ENCODE measurements around the gene EPC1. TPM values are rescaled to one million over a fixed set of nuclear protein-coding genes. Genes with fewer than 3 reads are reported as not detected.
"Not testable (repeated sequence)": the region's sequence is repeated elsewhere in the genome, so short reads cannot be mapped to it uniquely, and the experiment has no call there.

EPC1 gene
- total RNA-seq, 1 donor from 2014 or later, result 99.4 TPM

DNA sequence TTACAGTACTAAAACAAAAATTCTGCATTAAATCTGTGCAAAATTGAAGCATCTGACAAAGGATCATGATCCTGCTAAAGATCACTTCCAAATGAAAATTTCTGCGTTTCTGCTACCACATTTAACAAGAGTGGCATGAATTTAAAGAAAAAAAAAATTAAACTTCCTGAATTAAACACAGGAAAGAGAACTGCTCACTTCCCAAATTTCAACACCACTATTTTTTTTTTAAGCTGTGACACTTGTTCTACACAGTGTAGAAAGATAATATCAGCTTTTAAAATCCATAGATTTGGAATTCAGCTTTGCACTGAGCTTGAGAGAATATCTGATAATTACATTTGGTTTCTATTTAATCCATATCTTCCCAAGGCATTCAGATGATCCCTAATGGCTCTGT, 73.6 kb downstream of the EPC1 start:
- DNase-seq, result no peak

GRCh38 chr10:32271617-32272016, 75.3 kb downstream of the EPC1 start:
- no peak for DNase-seq

GRCh38 chr10:32269343-32270100, 77.4 kb downstream of the EPC1 start:
- no peak for DNase-seq

DNA sequence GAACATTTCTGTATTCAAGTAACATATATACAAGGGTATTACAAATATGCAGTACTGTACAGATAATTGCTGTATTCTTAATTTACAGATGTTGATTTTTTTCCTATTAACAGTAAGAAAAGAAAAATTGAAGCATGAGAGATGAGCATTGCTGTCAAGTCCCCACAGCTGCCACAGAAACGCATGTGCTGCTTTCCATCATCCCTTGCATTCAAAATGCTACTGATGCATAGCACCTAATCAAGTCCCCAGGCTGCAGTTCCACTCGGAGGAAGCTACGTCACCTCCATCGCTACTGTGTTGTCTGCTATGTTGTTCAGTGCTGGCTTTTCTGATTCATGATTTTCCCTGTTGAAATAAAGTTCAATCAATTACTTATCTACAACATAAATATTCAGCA, 78.2 kb downstream of the EPC1 start:
- DNase-seq, result no peak

DNA sequence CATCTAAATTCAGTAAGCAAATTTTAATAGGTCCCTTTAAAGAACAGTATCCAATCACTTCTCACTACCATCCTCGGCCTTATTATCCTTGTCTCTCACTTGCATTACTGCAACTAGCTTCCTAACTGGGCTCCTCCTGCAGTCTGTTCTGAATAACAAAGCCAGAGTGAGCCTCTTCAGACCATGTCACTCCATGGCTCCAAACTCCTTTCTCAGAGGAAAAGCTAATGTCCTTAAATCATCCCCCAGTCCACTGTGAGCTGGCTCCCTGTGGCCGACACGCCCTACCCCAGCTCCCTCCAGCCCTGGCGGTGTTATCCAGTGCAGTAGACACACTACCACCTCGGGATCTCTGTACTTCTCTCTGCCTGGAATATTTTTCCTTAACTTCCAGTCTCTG, 80.0 kb downstream of the EPC1 start:
- DNase-seq, result no peak

GRCh38 chr10:32266566-32266965, 80.4 kb downstream of the EPC1 start:
- no peak for DNase-seq

GRCh38 chr10:32265756-32266155, 81.2 kb downstream of the EPC1 start:
- no peak for DNase-seq

GRCh38 chr10:32263300-32263699, 83.7 kb downstream of the EPC1 start:
- no peak for DNase-seq

DNA sequence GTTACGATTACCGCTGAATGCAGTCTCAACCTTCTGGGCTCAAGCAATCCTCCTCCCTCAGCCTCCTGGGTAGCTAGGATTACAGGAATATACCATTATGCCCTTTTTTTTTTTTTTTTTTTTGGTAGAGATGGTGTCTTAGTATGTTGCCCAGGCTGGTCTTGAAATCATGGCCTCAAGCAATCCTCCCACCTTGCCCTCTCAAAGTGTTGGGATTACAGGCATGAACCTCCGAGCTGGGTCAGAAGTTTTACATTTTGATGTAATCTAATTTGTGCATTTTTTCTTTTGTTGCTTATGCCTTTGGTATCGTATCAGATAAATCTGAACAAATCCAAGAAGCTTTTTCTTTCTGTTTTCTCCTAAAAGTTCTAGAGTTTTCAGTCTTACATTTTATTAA, 87.4 kb downstream of the EPC1 start:
- no peak for DNase-seq

DNA sequence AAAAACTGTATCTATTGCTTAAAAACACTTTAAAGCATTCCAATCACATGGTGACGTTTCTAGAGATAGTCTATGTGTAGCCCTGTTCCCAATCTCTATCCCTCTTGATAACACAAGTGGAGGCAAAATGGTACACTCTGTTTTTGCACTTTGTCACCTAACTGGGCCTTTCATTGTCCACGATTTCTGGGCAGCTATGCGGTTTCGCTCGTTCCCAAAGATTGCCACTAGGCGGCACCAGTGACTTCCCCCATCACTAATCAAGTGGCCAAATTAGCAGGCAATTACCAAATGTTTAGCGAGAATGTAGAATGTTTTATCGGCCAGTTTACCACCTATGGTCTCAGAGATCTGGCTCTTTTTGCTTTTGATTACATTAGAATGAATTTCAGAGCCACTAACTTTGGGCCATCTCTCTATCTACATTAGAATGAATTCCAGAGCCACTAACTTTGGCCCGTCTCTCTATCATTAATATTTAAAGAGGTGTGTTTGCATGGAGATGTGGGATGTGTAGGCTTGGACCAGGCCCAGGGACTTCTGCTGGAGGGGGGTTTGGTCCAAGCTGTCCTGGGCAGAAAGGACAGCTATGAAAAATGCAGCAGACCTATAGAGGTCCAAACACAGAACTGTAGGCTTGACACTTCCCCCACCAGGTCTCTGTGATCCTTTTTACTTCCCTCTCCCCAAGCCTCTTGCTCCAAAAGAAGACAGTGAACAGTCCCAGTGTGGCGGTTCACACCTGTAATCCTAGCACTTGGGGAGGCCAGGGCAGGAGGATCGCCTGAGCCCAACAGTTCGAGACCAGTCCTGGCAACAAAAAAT, 90.1 kb downstream of the EPC1 start:
- no peak for DNase-seq

GRCh38 chr10:32253821-32254220, 93.1 kb downstream of the EPC1 start:
- DNase-seq, result no peak

GRCh38 chr10:32253276-32253675, 93.7 kb downstream of the EPC1 start:
- DNase-seq, result no peak

GRCh38 chr10:32250489-32250888, 96.5 kb downstream of the EPC1 start:
- not testable (repeated sequence) for DNase-seq

DNA sequence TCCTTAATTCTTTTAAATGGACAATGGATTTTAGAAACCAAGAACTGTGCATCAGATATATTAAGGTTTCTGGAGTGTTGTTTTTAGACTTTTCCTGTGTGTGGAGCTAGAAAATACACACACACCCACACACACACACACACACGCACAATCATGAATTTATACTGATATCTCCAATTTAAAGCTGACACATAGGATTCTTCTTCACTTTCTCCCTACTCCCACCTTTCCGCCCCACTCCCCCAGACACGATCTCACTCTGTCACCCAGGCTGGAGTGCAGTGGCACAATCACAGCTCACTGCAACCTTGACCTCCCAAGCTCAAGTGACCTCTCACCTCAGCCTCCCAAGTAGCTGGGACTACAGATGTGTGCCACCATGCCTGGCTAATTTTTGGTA, 100.3 kb downstream of the EPC1 start:
- DNase-seq, result no peak

GRCh38 chr10:32245760-32246159, 101.2 kb downstream of the EPC1 start:
- no peak for DNase-seq

DNA sequence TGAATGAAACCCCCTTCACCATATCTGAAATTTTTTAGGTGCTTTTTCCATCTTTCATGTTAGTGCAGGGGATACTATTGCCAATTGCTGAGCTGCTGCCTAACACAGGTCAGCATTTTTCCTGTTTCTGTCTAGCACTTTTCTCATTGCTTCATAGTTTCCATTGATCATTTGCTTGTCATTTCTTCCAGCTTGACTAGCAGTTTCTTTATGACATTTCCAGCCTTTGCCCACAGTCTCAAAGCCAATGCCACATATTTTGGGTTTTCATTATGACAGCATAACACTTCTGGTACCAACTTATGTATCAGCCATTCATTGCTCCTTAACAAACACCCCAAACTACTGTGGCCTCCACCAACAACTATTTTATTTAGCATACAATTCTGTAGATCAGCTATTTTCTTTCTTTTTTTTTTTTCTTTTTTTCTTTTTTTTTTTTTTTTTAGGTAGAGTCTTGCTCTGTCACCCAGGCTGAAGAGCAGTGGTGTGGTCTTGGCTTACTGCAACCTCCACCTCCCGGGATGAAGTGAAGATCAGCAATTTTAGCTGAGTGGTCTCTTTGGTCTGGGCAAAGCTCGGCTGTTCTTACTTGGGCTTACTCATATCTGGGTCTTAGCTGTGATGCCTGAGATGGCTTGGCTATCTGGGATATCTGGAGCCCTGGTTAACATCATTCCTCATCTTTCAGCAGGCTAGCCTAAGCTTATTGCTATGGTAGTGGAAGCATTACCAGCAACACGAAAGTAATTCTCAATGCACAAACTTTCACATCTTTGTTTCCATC, 102.3 kb downstream of the EPC1 start:
- no peak for DNase-seq

- DNase-seq, result no peak
These were observed 102.9 kb downstream of the EPC1 start for GRCh38 chr10:32244011-32244410.

GRCh38 chr10:32241946-32242345, 105.0 kb downstream of the EPC1 start:
- DNase-seq, result no peak

- no peak for DNase-seq
These were observed 106.5 kb downstream of the EPC1 start for GRCh38 chr10:32240471-32240870.

GRCh38 chr10:32239769-32240168, 107.2 kb downstream of the EPC1 start:
- DNase-seq, result no peak

GRCh38 chr10:32237644-32238345, 109.2 kb downstream of the EPC1 start:
- DNase-seq, result no peak

DNA sequence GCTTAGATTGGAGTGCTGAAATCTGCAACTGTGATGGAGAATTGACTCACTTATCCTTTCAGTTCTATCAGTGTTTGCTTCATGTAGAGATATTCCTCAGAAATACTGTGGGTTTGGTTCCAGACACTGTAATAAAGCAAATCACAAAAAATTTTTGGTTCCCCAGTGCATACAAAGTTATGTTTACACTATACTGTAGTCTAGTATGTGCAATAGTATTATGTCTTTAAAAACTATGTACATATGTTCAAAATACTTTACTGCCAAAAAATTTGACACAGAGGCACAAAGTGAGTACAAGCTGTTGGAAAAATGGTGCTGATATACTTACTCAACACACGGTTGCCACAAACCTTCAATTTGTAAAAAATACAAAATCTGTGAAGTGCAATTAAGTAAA, 112.5 kb downstream of the EPC1 start:
- no peak for DNase-seq

All from occipital lobe (tissue), 2 donors.